K562 (cell line): ENCODE measurements around the gene DBP. TPM values are rescaled to one million over a fixed set of nuclear protein-coding genes. Genes with fewer than 3 reads are reported as not detected.

Experiments used
- ATAC-seq: fragments of 200-7000 bp; cut with Tn5 transposase; 3 replicates; pipeline ENCODE4 v1.9.1; 2020; ENCODE audit warnings: moderate library complexity
- BruUV-seq: library from RNA; stranded (reverse); fragments of 400-500 nt; replicated peaks from 2 replicates; lab custom pipeline; 2021; lab: Mats Ljungman, UMichigan
- CTCF ChIA-PET: fragments of 300-600 bp; formaldehyde crosslinking; extraction: SDS; loops from one replicate; lab custom pipeline; 2021; ENCODE audit warnings: low intra/inter-chr PET ratio; lab: Yijun Ruan, JAX
- POLR2A ChIA-PET: fragments of 300-600, 350-650 bp; sonication (Branson Sonifier 250); formaldehyde crosslinking; extraction: SDS; loops from one replicate; lab custom pipeline; 2021; ENCODE audit warnings: antibody characterized with exemption, inconsistent platforms; lab: Yijun Ruan, JAX
- DNase-seq, 4 experiments: peaks; one replicate each; pipeline versions ENCODE4 v3.0.0 to v3.0.0-alpha.2; 2011 to 2018; ENCODE audit warnings: low spot score in 3 of 4, mixed read lengths in 3 of 4; ENCODE audit errors: extremely low read depth in 1 of 4
- FAIRE-seq: peaks from 2 replicates; lab custom pipeline; 2011; peaks lifted over from hg19 to GRCh38; lab: Jason Lieb, UNC
- H2AFZ ChIP-seq: 2 replicates; pipeline ENCODE4 v1.6.0; 2011; ENCODE audit warnings: low read depth, low read length, control low read depth, inconsistent platforms
- H3K27ac ChIP-seq: fragments of 200-600 bp; 3 replicates; pipeline ENCODE4 v1.8.0; 2011; ENCODE audit warnings: low read depth, mild to moderate bottlenecking, control low read depth, inconsistent platforms, low read length, moderate library complexity, mixed read lengths; ENCODE audit errors: extremely low read depth
- H3K27me3 ChIP-seq, 2 experiments: fragments of 300-600 bp in 1 of 2; 2 replicates in 1 of 2; 3 replicates in 1 of 2; pipeline versions ENCODE4 v1.6.0 to v1.8.0; 2011; ENCODE audit warnings: inconsistent platforms in 2 of 2, low read length in 2 of 2, mild to moderate bottlenecking in 1 of 2, mixed read lengths in 1 of 2, moderate library complexity in 1 of 2; ENCODE audit not compliant: control insufficient read depth in 2 of 2, insufficient read depth in 2 of 2
- H3K36me3 ChIP-seq: fragments of 300-600 bp; 3 replicates; pipeline ENCODE4 v1.8.0; 2011; ENCODE audit warnings: mild to moderate bottlenecking, low read length, inconsistent platforms; ENCODE audit not compliant: control insufficient read depth, insufficient read depth
- H3K4me1 ChIP-seq, 2 experiments: fragments of 200-600 bp in 1 of 2; replicated peaks in 1 of 2; 2 replicates in 1 of 2; 3 replicates in 1 of 2; pipeline versions ENCODE4 v1.5.1 to v1.8.0; 2011; ENCODE audit warnings: inconsistent platforms in 2 of 2, low read length in 2 of 2, mild to moderate bottlenecking in 1 of 2, mixed read lengths in 1 of 2, moderate library complexity in 1 of 2; ENCODE audit not compliant: control insufficient read depth in 2 of 2, insufficient read depth in 2 of 2
- H3K4me2 ChIP-seq: 2 replicates; pipeline ENCODE4 v1.6.1; 2011; ENCODE audit warnings: low read length, control low read depth, inconsistent platforms, mixed read lengths; ENCODE audit not compliant: insufficient read depth
- H3K4me3 ChIP-seq: fragments of 200-600 bp; sonication (generic), shearing (Covaris generic); 2 replicates; pipeline ENCODE4 v1.5.1; 2016; ENCODE audit warnings: control low read depth, inconsistent platforms
- H3K79me2 ChIP-seq: fragments of 200-600 bp; 3 replicates; pipeline ENCODE4 v1.8.0; 2011; ENCODE audit warnings: low read length, inconsistent platforms; ENCODE audit not compliant: control insufficient read depth, insufficient read depth
- H3K9ac ChIP-seq, 2 experiments: 2 replicates each; pipeline versions ENCODE4 v1.6.0 to v1.6.1; 2011; ENCODE audit warnings: low read depth in 2 of 2, low read length in 2 of 2, control low read depth in 1 of 2, inconsistent platforms in 1 of 2, mild to moderate bottlenecking in 1 of 2, mixed read lengths in 1 of 2; ENCODE audit not compliant: insufficient read depth in 1 of 2
- H3K9me1 ChIP-seq: one replicate; pipeline ENCODE4 v1.6.0; 2011; ENCODE audit warnings: inconsistent platforms, mild to moderate bottlenecking, low read length, moderate library complexity; ENCODE audit not compliant: control insufficient read depth, insufficient read depth
- H3K9me3 ChIP-seq: replicated peaks from 2 replicates; pipeline ENCODE4 v1.5.1; 2011; ENCODE audit warnings: low read depth, low read length, inconsistent platforms; ENCODE audit not compliant: control insufficient read depth, insufficient read depth
- H4K20me1 ChIP-seq: replicated peaks from 2 replicates; pipeline ENCODE4 v1.6.1; 2011; ENCODE audit warnings: low read length, inconsistent platforms, mixed read lengths; ENCODE audit not compliant: control insufficient read depth, insufficient read depth
- ATF3 ChIP-seq, 2 experiments: fragments of 450-650 bp in 1 of 2; sonication (generic) in 1 of 2; formaldehyde crosslinking in 1 of 2; IDR thresholded peaks in 1 of 2; conservative IDR thresholded peaks in 1 of 2; 2 replicates each; pipeline versions ENCODE4 v1.6.1 to v1.8.1; 2016 to 2023; ENCODE audit warnings: mild to moderate bottlenecking in 2 of 2, moderate library complexity in 2 of 2, inconsistent platforms in 1 of 2, missing genetic modification reagents in 1 of 2
- BCLAF1 ChIP-seq, 2 experiments: fragments of 450-650 bp in 1 of 2; IDR thresholded peaks; 2 replicates each; pipeline ENCODE4 v1.6.1; 2011 to 2017; ENCODE audit warnings: low read depth in 2 of 2, antibody characterized with exemption in 1 of 2, borderline replicate concordance in 1 of 2, low read length in 1 of 2, mild to moderate bottlenecking in 1 of 2, mixed read lengths in 1 of 2; ENCODE audit not compliant: control insufficient read depth in 1 of 2
- CEBPG ChIP-seq, 3 experiments: fragments of 200-800 bp in 1 of 3; sonication (Bioruptor generic) in 1 of 3; sonication (generic) in 1 of 3; formaldehyde crosslinking in 1 of 3; IDR thresholded peaks in 2 of 3; conservative IDR thresholded peaks in 1 of 3; 2 replicates each; pipeline versions ENCODE4 v1.6.1 to v1.8.0; 2016 to 2022; ENCODE audit warnings: missing compliant biosample characterization in 2 of 3, missing genetic modification characterization in 2 of 3, mild to moderate bottlenecking in 1 of 3, missing genetic modification reagents in 1 of 3
- HDAC2 ChIP-seq: fragments of 450-650 bp; IDR thresholded peaks from 2 replicates; pipeline ENCODE4 v1.6.1; 2016; ENCODE audit warnings: mild to moderate bottlenecking
- HES1 ChIP-seq: fragments of 450-650 bp; IDR thresholded peaks from 2 replicates; pipeline ENCODE4 v1.6.1; 2016; ENCODE audit warnings: low read depth, mild to moderate bottlenecking, moderate library complexity
- HMBOX1 ChIP-seq: sonication (generic); IDR thresholded peaks from 2 replicates; pipeline ENCODE4 v1.6.1; 2016
- NCOA1 ChIP-seq: fragments of 450-650 bp; IDR thresholded peaks from 2 replicates; pipeline ENCODE4 v1.6.1; 2016; ENCODE audit warnings: low read depth
- PTTG1 ChIP-seq: fragments of 450-650 bp; IDR thresholded peaks from 2 replicates; pipeline ENCODE4 v1.6.1; 2016; ENCODE audit warnings: low read depth, mild to moderate bottlenecking, missing genetic modification characterization, missing compliant biosample characterization
- SMAD1 ChIP-seq: fragments of 150-350 bp; IDR thresholded peaks from 2 replicates; pipeline ENCODE4 v1.6.1; 2014; ENCODE audit warnings: low read length, low read depth; ENCODE audit not compliant: partially characterized antibody
- SNIP1 ChIP-seq: fragments of 450-650 bp; IDR thresholded peaks from 2 replicates; pipeline ENCODE4 v1.7.1; 2017; ENCODE audit warnings: low read depth, mild to moderate bottlenecking
- TRIM28 ChIP-seq: fragments of 450-650 bp; IDR thresholded peaks from 2 replicates; pipeline ENCODE4 v1.6.1; 2017
- ZFPM2 ChIP-seq: fragments of 250-450 bp; sonication (Bioruptor Pico); IDR thresholded peaks from 2 replicates; pipeline ENCODE4 v1.5.1; 2022; ENCODE audit warnings: mild to moderate bottlenecking
- ZNF76 ChIP-seq: fragments of 250-450 bp; sonication (Bioruptor Pico); IDR thresholded peaks from 2 replicates; pipeline ENCODE4 v1.4.0; 2020; ENCODE audit warnings: mild to moderate bottlenecking, moderate library complexity, borderline replicate concordance
- WGBS: fragments of 100-300 bp; shearing (Covaris generic); methylation state at CpG from one replicate; pipeline ENCODE4 v1.1.6; 2016; ENCODE audit warnings: low coverage, mixed read lengths; ENCODE audit not compliant: insufficient coverage; ENCODE audit errors: missing lambda C conversion rate; 5-methylcytosine and 5-hydroxymethylcytosine counted together
- in situ Hi-C: fragments of 300-500 bp; cut with MboI; formaldehyde crosslinking; loops from 4 replicates; pipeline ENCODE4 v1.15.0; 2018; ENCODE audit warnings: inconsistent platforms, mixed read lengths
- intact Hi-C: fragments of 100-400 bp; cut with micrococcal nuclease; formaldehyde crosslinking; loops from 2 replicates; pipeline ENCODE4 v1.14.2; 2022
- polyA plus RNA-seq, 8 experiments: library from polyadenylated mRNA; depleted of rRNA in 4 of 8; stranded (reverse) in 5 of 8; unstranded in 3 of 8; fragments of >200 nt; fragmentation: Nextera tagmentation in 2 of 8; fragmentation: Illumina TruSeq in 1 of 8; extraction: Ambion mirVana in 2 of 8; extraction: Trizol in 1 of 8; gene quantifications; 2 replicates each; pipeline versions ENCODE4 v1.2.1 to v1.2.3, GENCODE V29; 2011 to 2014; ENCODE audit warnings: inconsistent platforms in 1 of 8, missing spikeins in 1 of 8
- total RNA-seq, 7 experiments: library from RNA; depleted of rRNA in 6 of 7; stranded (reverse); fragments of >200 nt in 6 of 7; fragmentation: Illumina TruSeq in 2 of 7; extraction: Trizol in 2 of 7; gene quantifications; 2 replicates each; pipeline versions ENCODE4 v1.2.1 to v1.2.3, GENCODE V29; 2011 to 2021; ENCODE audit warnings: low replicate concordance in 1 of 7

DBP gene
- total and polyA plus RNA-seq, 9 of the 15 experiments (the other 6 are each of a cell fraction or from before 2014, with no cell fraction given), result 0.25 to 5.5 (median 1.8) TPM

GRCh38 chr19:48623556-48624066 lies 13.6 kb downstream of the DBP start:
- Histone ChIP-seq H3K9me3 (no peaks in the 10 kb centered on the region), H3K27ac (peak overlapping the region; percentile 72), H3K79me2 (peaks cover 14% of the 10 kb centered on the region), H3K9ac (peak overlapping the region; percentile 67 to 70), H3K36me3 (peaks cover 2% of the 10 kb centered on the region; the same call in 1 of the 3 replicates), H4K20me1 (no peaks in the 10 kb centered on the region), H2AFZ (peak overlapping the region; percentile 93), H3K4me2 (peak overlapping the region; percentile 84), H3K4me1 (peaks cover 25 to 59% of the 10 kb centered on the region in 2 experiments), H3K27me3 (no peaks in the 10 kb centered on the region), H3K9me1 (no peaks in the 10 kb centered on the region), H3K4me3 (peak overlapping the region; percentile 21)
- peak in 1 of 4 experiments; percentile 36 for DNase-seq
- ATAC-seq, result no peak
- in situ Hi-C loops, result no loop called here
- WGBS, result 8% methylated on average over 8 of the region's 8 CpGs
- POLR2A ChIA-PET, result interaction anchor here (0.6 to 2.2 kb wide), 6 partner anchors 10 to 298 kb away, joined by 3 to 13 read pairs (median 4); partner anchors contain the start of gene EMP3
- BruUV-seq, result no TSS peak
- CTCF ChIA-PET, result no interaction called here
- intact Hi-C loops, result no loop called here
- FAIRE-seq, result peak; percentile 64
- TF ChIP-seq SMAD1 (no peak), SNIP1 (0 out of 2 replicates have a peak, but pooled peaks have one; percentile 40), HDAC2 (0 out of 2 replicates have a peak, but pooled peaks have one; percentile 21), HMBOX1 (no peak), CEBPG (CRISPR knock-in tag; IDR thresholded peaks at IDR 0.05) (no peak), CEBPG (tag; conservative IDR thresholded peaks at IDR 0.05 in 1 of 2, IDR thresholded peaks at IDR 0.05 in 1 of 2) (peak in 1 of 2 experiments; percentile 62; a peak in 1 of 4 replicates), HES1 (peak; percentile 51; the same call in 1 of the 2 replicates), NCOA1 (peak; percentile 23; the same call in 1 of the 2 replicates), ATF3 (IDR thresholded peaks at IDR 0.05) (peak; percentile 34; the same call in 1 of the 2 replicates), ATF3 (CRISPR knock-in tag; conservative IDR thresholded peaks at IDR 0.05) (no peak), PTTG1 (no peak), ZFPM2 (CRISPR knock-in tag) (no peak), BCLAF1 (IDR thresholded peaks at IDR 0.05; ENCODE audit: borderline replicate concordance in 1 of 2, control insufficient read depth in 1 of 2, low read depth in 2 of 2, low read length in 1 of 2) (no peak), TRIM28 (0 out of 2 replicates have a peak, but pooled peaks have one; percentile 17), ZNF76 (CRISPR knock-in tag) (0 out of 2 replicates have a peak, but pooled peaks have one; percentile 24)
